ENCODE data around the gene COQ8B. TPM values are rescaled to one million over a fixed set of nuclear protein-coding genes. Genes with fewer than 3 reads are reported as not detected.
"Not testable (repeated sequence)": the region's sequence is repeated elsewhere in the genome, so short reads cannot be mapped to it uniquely, and the experiment has no call there.

COQ8B gene
- total RNA-seq, 1 experiment from 2014 or later = 62.9 TPM

DNA sequence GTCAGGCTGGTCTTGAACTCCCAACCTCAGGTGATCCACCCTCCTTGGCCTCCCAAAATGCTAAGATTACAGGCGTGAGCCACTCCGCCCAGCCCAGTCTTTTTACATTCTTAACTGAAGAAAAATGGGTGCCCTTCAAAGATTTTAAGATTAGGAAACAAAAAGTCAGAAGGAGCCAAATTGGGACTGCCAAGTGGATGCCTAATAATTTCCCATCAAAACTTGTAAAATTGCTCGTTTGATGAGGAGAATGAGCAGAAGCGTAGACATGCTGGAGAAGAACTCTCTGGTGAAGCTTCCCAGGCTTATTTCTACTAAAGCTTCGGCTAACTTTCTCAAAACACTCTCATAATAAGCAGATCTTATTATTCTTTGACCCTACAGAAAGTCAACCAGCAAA is 57.6 kb downstream of the COQ8B start:
- CTCF ChIA-PET = interaction anchor here (1.4 to 2.6 kb wide), 2 partner anchors 24 to 43 kb away, joined by 5 to 14 read pairs; no protein-coding TSS in a partner anchor
- DNase-seq (ENCODE audit: low spot score) = no peak
- TF ChIP-seq, protein P1, sequence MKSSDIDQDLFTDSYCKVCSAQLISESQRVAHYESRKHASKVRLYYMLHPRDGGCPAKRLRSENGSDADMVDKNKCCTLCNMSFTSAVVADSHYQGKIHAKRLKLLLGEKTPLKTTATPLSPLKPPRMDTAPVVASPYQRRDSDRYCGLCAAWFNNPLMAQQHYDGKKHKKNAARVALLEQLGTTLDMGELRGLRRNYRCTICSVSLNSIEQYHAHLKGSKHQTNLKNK (CRISPR knock-in tag; IDR thresholded peaks at IDR 0.05) = no peak
- no peak for TF ChIP-seq ESRRA (CRISPR knock-in tag; IDR thresholded peaks at IDR 0.05; ENCODE audit: borderline replicate concordance)

DNA sequence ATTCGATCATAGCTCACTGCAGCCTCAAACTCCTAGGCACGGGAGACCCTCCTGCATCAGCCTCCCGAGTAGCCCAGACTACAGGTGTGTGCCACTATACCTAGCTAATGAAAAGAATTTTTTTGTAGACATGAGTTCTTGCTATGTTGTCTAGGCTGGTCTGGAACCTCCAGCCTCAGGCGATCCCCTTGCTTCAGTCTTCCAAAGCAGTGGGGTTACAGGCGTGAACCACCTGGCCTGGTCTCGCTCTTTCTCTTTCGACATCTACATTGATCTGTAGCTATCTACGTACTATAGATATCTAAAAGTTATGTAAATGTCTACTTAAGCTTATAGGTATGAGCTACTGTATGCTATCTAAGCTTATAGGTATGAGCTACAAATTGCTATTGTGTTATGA is 58.7 kb downstream of the COQ8B start:
- no peaks in the 10 kb centered on the region for H3K9me3 Mint-ChIP-seq
- no peak overlapping the region for H3K4me3 Mint-ChIP-seq
- TF ChIP-seq NFATC4 (CRISPR knock-in tag; IDR thresholded peaks at IDR 0.05) = no peak
- TF ChIP-seq CBFB (CRISPR knock-in tag; IDR thresholded peaks at IDR 0.05; ENCODE audit: low read depth) = no peak
- TF ChIP-seq, protein P2, sequence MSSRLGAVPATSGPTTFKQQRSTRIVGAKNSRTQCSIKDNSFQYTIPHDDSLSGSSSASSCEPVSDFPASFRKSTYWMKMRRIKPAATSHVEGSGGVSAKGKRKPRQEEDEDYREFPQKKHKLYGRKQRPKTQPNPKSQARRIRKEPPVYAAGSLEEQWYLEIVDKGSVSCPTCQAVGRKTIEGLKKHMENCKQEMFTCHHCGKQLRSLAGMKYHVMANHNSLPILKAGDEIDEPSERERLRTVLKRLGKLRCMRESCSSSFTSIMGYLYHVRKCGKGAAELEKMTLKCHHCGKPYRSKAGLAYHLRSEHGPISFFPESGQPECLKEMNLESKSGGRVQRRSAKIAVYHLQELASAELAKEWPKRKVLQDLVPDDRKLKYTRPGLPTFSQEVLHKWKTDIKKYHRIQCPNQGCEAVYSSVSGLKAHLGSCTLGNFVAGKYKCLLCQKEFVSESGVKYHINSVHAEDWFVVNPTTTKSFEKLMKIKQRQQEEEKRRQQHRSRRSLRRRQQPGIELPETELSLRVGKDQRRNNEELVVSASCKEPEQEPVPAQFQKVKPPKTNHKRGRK (CRISPR knock-in tag; IDR thresholded peaks at IDR 0.05; ENCODE audit: borderline replicate concordance) = no peak
- TF ChIP-seq NR2C2 (CRISPR knock-in tag; IDR thresholded peaks at IDR 0.05) = no peak
- no peak for TF ChIP-seq ZNF416 (CRISPR knock-in tag; IDR thresholded peaks at IDR 0.05)
- TF ChIP-seq, protein P3, sequence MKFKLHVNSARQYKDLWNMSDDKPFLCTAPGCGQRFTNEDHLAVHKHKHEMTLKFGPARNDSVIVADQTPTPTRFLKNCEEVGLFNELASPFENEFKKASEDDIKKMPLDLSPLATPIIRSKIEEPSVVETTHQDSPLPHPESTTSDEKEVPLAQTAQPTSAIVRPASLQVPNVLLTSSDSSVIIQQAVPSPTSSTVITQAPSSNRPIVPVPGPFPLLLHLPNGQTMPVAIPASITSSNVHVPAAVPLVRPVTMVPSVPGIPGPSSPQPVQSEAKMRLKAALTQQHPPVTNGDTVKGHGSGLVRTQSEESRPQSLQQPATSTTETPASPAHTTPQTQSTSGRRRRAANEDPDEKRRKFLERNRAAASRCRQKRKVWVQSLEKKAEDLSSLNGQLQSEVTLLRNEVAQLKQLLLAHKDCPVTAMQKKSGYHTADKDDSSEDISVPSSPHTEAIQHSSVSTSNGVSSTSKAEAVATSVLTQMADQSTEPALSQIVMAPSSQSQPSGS (CRISPR knock-in tag; IDR thresholded peaks at IDR 0.05; ENCODE audit: borderline replicate concordance, low read depth) = no peak
- no peak for TF ChIP-seq TCF7 (CRISPR knock-in tag; IDR thresholded peaks at IDR 0.05; ENCODE audit: low read depth)
- TF ChIP-seq ZBTB21 (CRISPR knock-in tag; IDR thresholded peaks at IDR 0.05; ENCODE audit: borderline replicate concordance) = no peak
- TF ChIP-seq, protein P4, sequence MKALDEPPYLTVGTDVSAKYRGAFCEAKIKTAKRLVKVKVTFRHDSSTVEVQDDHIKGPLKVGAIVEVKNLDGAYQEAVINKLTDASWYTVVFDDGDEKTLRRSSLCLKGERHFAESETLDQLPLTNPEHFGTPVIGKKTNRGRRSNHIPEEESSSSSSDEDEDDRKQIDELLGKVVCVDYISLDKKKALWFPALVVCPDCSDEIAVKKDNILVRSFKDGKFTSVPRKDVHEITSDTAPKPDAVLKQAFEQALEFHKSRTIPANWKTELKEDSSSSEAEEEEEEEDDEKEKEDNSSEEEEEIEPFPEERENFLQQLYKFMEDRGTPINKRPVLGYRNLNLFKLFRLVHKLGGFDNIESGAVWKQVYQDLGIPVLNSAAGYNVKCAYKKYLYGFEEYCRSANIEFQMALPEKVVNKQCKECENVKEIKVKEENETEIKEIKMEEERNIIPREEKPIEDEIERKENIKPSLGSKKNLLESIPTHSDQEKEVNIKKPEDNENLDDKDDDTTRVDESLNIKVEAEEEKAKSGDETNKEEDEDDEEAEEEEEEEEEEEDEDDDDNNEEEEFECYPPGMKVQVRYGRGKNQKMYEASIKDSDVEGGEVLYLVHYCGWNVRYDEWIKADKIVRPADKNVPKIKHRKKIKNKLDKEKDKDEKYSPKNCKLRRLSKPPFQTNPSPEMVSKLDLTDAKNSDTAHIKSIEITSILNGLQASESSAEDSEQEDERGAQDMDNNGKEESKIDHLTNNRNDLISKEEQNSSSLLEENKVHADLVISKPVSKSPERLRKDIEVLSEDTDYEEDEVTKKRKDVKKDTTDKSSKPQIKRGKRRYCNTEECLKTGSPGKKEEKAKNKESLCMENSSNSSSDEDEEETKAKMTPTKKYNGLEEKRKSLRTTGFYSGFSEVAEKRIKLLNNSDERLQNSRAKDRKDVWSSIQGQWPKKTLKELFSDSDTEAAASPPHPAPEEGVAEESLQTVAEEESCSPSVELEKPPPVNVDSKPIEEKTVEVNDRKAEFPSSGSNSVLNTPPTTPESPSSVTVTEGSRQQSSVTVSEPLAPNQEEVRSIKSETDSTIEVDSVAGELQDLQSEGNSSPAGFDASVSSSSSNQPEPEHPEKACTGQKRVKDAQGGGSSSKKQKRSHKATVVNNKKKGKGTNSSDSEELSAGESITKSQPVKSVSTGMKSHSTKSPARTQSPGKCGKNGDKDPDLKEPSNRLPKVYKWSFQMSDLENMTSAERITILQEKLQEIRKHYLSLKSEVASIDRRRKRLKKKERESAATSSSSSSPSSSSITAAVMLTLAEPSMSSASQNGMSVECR (CRISPR knock-in tag; IDR thresholded peaks at IDR 0.05; ENCODE audit: borderline replicate concordance) = no peak
- no peak for TF ChIP-seq TP53 (CRISPR knock-in tag; IDR thresholded peaks at IDR 0.05)
- ATAC-seq (no peak), DNase-seq (ENCODE audit: low spot score) (no peak)
- H3K27me3 Mint-ChIP-seq (ENCODE audit: low read depth) = no peaks in the 10 kb centered on the region; the same call in 1 of the 2 replicates
- H3K27ac Mint-ChIP-seq = no peak overlapping the region
- ChIA-PET CTCF (interaction anchor here (0.6 to 2.1 kb wide), 4 partner anchors 23 to 196 kb away, joined by 3 to 16 read pairs (median 4); no protein-coding TSS in a partner anchor), POLR2A (no interaction called here)
- H3K36me3 Mint-ChIP-seq = no peaks in the 10 kb centered on the region
- H3K4me1 Mint-ChIP-seq = no peaks in the 10 kb centered on the region

More for the DNA sequence above, 57.6 kb downstream of the COQ8B start:
- Mint-ChIP-seq H3K4me1 (peaks cover 2% of the 10 kb centered on the region; the same call in 1 of the 2 replicates), H3K27ac (no peak overlapping the region), H3K36me3 (no peaks in the 10 kb centered on the region), H3K9me3 (no peaks in the 10 kb centered on the region), H3K4me3 (no peak overlapping the region), H3K27me3 (ENCODE audit: low read depth) (peaks cover 5% of the 10 kb centered on the region)
- POLR2A ChIA-PET = no interaction called here
- no peak for ATAC-seq

DNA sequence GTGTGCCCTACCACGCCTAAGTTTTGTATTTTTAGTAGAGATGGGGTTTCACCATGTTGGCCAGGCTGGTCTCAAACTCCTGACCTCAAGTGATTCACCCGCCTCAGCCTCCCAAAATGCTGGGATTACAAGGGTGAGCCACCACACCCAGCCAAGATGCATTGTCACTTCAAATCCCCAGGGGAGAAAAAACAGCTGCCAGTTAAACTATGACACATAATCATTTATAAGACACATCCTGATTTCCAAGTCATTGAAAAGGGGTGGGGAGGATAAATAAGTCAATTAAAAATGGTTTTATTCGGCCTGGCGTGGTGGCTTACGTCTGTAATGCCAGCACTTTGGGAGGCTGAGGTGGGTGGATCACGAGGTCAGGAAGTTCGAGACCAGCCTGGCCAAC is 61.0 kb downstream of the COQ8B start:
- H3K9me3 Mint-ChIP-seq; H3K4me1 Mint-ChIP-seq; POLR2A ChIA-PET; H3K4me3 Mint-ChIP-seq; H3K27ac Mint-ChIP-seq; H3K27me3 Mint-ChIP-seq (ENCODE audit: low read depth); DNase-seq (ENCODE audit: low spot score); CTCF ChIA-PET; ATAC-seq; H3K36me3 Mint-ChIP-seq: not testable (repeated sequence)

DNA sequence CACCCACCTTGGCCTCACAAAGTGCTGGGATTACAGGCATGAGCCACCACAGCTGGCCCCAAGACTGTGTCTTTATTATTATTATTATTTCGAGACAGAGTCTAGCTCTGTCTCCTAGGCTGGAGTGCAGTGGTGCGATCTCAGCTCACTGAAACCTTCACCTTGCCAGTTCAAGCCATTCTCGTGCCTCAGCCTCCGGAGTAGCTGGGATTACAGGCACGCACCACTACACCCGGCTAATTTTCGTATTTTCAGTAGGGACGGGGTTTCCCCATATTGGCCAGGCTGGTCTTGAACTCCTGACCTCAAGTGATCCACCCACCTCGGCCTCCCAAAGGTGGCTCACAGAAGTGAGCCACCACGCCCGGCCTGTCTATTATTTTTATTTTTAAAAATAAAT is 64.4 kb downstream of the COQ8B start:
- POLR2A ChIA-PET; H3K27ac Mint-ChIP-seq; H3K4me1 Mint-ChIP-seq; H3K36me3 Mint-ChIP-seq; H3K9me3 Mint-ChIP-seq; ATAC-seq; H3K4me3 Mint-ChIP-seq; DNase-seq (ENCODE audit: low spot score): not testable (repeated sequence)
- CTCF ChIA-PET = interaction anchor here (2.1 to 2.2 kb wide), 2 partner anchors 11 to 17 kb away, joined by 6 to 8 read pairs; no protein-coding TSS in a partner anchor
- peaks cover 12% of the 10 kb centered on the region for H3K27me3 Mint-ChIP-seq (ENCODE audit: low read depth)

Measured in WTC11 (cell line).